ENCODE results near the gene CTSO. TPM values are rescaled to one million over a fixed set of nuclear protein-coding genes. Genes with fewer than 3 reads are reported as not detected.

The CTSO gene
- total RNA-seq, 1 donor, result 25.0 TPM

DNA sequence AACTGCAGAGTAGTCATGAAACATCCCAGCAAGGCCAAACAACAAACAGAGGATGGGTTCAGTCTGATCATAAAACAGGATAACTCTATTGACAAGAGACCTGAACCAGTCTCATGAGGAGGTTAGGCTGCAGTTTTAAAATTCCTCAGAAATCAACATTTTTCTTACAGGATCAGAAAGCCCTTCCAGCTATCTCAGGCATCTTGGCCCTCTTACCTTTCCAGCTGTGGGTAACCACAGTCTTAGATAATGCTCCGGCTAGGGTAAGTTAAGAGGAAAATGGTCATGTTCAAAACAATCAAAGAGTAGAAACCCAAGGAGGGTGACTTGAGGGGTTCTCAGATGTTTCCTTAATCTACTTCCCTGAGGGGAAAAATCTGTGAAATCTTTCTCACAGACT is 5.1 kb downstream of the CTSO start:
- Histone ChIP-seq H3K9me3 (ENCODE audit: low read depth, low read length) (no peaks in the 10 kb centered on the region), H3K4me1 (ENCODE audit: insufficient read depth, low read length) (peaks cover 4% of the 10 kb centered on the region), H3K4me2 (ENCODE audit: insufficient read depth, low read length) (no peak overlapping the region), H3K36me3 (ENCODE audit: insufficient read depth, low read length) (no peaks in the 10 kb centered on the region), H2AFZ (ENCODE audit: low read length) (no peak overlapping the region), H3K27me3 (ENCODE audit: insufficient read depth, low read length) (no peaks in the 10 kb centered on the region), H3K27ac (ENCODE audit: low read depth, low read length) (no peak overlapping the region), H3K4me3 (ENCODE audit: insufficient read depth, low read length) (no peak overlapping the region), H4K20me1 (ENCODE audit: insufficient read depth, low read length) (no peaks in the 10 kb centered on the region), H3K79me2 (ENCODE audit: insufficient read depth, low read length) (peaks cover 7% of the 10 kb centered on the region)
- DNase-seq (ENCODE audit: insufficient read length, low spot score, missing footprints), result no peak
- TF ChIP-seq, protein P1, sequence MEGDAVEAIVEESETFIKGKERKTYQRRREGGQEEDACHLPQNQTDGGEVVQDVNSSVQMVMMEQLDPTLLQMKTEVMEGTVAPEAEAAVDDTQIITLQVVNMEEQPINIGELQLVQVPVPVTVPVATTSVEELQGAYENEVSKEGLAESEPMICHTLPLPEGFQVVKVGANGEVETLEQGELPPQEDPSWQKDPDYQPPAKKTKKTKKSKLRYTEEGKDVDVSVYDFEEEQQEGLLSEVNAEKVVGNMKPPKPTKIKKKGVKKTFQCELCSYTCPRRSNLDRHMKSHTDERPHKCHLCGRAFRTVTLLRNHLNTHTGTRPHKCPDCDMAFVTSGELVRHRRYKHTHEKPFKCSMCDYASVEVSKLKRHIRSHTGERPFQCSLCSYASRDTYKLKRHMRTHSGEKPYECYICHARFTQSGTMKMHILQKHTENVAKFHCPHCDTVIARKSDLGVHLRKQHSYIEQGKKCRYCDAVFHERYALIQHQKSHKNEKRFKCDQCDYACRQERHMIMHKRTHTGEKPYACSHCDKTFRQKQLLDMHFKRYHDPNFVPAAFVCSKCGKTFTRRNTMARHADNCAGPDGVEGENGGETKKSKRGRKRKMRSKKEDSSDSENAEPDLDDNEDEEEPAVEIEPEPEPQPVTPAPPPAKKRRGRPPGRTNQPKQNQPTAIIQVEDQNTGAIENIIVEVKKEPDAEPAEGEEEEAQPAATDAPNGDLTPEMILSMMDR (IDR thresholded peaks at IDR 0.05; ENCODE audit: extremely low read depth, low read depth, low read length), result no peak

DNA sequence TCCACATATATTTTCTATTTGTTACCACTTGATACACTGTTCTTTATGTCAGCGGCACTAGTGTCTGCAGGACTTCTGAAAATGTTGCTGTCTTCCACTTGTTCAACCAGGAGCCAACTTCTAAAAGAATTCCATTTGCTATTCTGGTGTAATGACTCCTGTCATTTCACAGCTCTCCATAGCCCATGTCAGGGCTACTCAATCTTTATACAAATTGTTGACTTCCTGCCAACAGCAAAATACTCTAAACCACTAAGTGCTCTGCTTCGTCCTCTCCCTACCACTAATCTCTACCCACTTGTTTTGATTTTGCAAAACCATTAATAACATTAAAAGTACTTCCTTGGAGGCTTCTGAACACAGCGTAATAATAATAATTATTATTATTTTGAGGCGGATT is 7.2 kb downstream of the CTSO start:
- no peak overlapping the region for H3K4me3 ChIP-seq (ENCODE audit: insufficient read depth, low read length)
- H4K20me1 ChIP-seq (ENCODE audit: insufficient read depth, low read length), result no peaks in the 10 kb centered on the region
- no peak overlapping the region for H3K4me2 ChIP-seq (ENCODE audit: insufficient read depth, low read length)
- H2AFZ ChIP-seq (ENCODE audit: low read length), result no peak overlapping the region
- DNase-seq (ENCODE audit: insufficient read length, low spot score, missing footprints), result peak; percentile 45
- no peaks in the 10 kb centered on the region for H3K36me3 ChIP-seq (ENCODE audit: insufficient read depth, low read length)
- no peaks in the 10 kb centered on the region for H3K4me1 ChIP-seq (ENCODE audit: insufficient read depth, low read length)
- H3K79me2 ChIP-seq (ENCODE audit: insufficient read depth, low read length), result peaks cover 5% of the 10 kb centered on the region
- H3K9me3 ChIP-seq (ENCODE audit: low read depth, low read length), result no peaks in the 10 kb centered on the region
- TF ChIP-seq, protein P1 (IDR thresholded peaks at IDR 0.05; ENCODE audit: extremely low read depth, low read depth, low read length), result no peak
- H3K27ac ChIP-seq (ENCODE audit: low read depth, low read length), result no peak overlapping the region
- no peaks in the 10 kb centered on the region for H3K27me3 ChIP-seq (ENCODE audit: insufficient read depth, low read length)

DNA sequence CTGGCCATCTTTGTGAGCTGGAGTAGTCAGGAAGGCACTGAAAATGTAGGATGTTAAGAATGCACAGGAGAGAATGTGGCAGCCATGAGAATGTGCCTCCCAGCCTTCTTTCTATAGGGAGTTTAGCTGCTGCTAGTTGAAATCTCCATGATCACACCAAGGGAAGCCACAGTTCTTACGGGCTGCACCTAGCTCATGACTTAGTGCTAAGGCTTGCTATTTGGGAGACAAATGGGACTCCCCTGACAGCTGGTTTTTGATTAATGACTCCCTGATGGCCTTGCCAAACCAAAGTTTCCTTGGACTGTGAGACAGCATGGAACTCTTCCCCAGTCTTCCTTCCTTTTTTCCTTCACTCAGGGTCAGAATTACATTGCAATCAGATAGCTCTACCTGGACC is 9.2 kb downstream of the CTSO start:
- H3K4me1 ChIP-seq (ENCODE audit: insufficient read depth, low read length), result no peaks in the 10 kb centered on the region
- H3K9me3 ChIP-seq (ENCODE audit: low read depth, low read length), result no peaks in the 10 kb centered on the region
- H3K79me2 ChIP-seq (ENCODE audit: insufficient read depth, low read length), result no peaks in the 10 kb centered on the region
- DNase-seq (ENCODE audit: insufficient read length, low spot score, missing footprints), result no peak
- H3K36me3 ChIP-seq (ENCODE audit: insufficient read depth, low read length), result no peaks in the 10 kb centered on the region
- no peak overlapping the region for H2AFZ ChIP-seq (ENCODE audit: low read length)
- no peak overlapping the region for H3K4me3 ChIP-seq (ENCODE audit: insufficient read depth, low read length)
- H3K27ac ChIP-seq (ENCODE audit: low read depth, low read length), result no peak overlapping the region
- H3K27me3 ChIP-seq (ENCODE audit: insufficient read depth, low read length), result no peaks in the 10 kb centered on the region
- TF ChIP-seq, protein P1 (IDR thresholded peaks at IDR 0.05; ENCODE audit: extremely low read depth, low read depth, low read length), result no peak
- H4K20me1 ChIP-seq (ENCODE audit: insufficient read depth, low read length), result no peaks in the 10 kb centered on the region
- no peak overlapping the region for H3K4me2 ChIP-seq (ENCODE audit: insufficient read depth, low read length)

DNA sequence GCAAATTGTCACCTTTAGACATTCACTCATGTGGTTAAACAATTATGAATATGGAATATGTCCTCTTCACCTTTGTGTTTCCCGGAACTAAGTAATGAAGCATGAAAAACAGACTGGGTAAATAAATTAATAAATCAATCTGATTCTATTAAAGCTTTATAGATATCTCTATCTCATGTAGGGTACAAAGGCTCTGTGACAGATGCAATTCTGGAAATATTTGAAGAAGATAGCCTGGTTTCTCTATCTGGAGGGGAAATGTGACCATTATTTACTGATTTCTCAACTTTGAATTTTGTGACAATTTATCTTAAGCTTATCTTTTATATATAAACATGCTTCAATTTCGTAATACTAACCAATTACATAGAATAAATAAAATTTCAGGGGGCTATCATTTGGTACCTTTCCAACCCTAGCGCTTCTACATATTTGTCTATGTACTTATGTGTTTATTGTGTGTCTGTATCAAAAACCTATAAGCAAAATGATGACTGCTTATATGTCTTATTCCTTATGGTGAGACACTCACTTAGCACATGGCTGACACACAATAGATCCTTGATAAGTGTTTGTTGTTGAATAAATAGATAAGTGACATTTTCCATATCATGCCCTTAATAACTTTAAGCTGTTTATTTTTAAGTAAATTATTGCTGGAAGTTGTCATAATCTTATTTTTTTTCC is 9.9 kb downstream of the CTSO start:
- no peaks in the 10 kb centered on the region for H4K20me1 ChIP-seq (ENCODE audit: insufficient read depth, low read length)
- H3K4me3 ChIP-seq (ENCODE audit: insufficient read depth, low read length), result no peak overlapping the region
- no peaks in the 10 kb centered on the region for H3K9me3 ChIP-seq (ENCODE audit: low read depth, low read length)
- H3K36me3 ChIP-seq (ENCODE audit: insufficient read depth, low read length), result no peaks in the 10 kb centered on the region
- no peaks in the 10 kb centered on the region for H3K79me2 ChIP-seq (ENCODE audit: insufficient read depth, low read length)
- H2AFZ ChIP-seq (ENCODE audit: low read length), result no peak overlapping the region
- TF ChIP-seq, protein P1 (IDR thresholded peaks at IDR 0.05; ENCODE audit: extremely low read depth, low read depth, low read length), result no peak
- no peak for DNase-seq (ENCODE audit: insufficient read length, low spot score, missing footprints)
- H3K27ac ChIP-seq (ENCODE audit: low read depth, low read length), result no peak overlapping the region
- no peak overlapping the region for H3K4me2 ChIP-seq (ENCODE audit: insufficient read depth, low read length)
- H3K4me1 ChIP-seq (ENCODE audit: insufficient read depth, low read length), result no peaks in the 10 kb centered on the region
- H3K27me3 ChIP-seq (ENCODE audit: insufficient read depth, low read length), result no peaks in the 10 kb centered on the region

Measured in osteoblast (primary cell).